Effector memory CD8-positive, alpha-beta T cell (primary cell): ENCODE data around the gene CNTNAP4.

Experiments
- ATAC-seq: fragments of 150-1000 bp; cut with Tn5 transposase; replicated peaks from 2 replicates; pipeline ENCODE4 v1.10.0; 2021; ENCODE audit warnings: mild to moderate bottlenecking, moderate library complexity
- DNase-seq, 3 experiments: peaks; one replicate each; pipeline ENCODE4 v3.0.0; 2021
- H3K27ac Mint-ChIP-seq, 2 donors: one replicate each; pipeline ENCODE4 v1.8.0; 2022; ENCODE audit warnings: mild to moderate bottlenecking in 2 of 2, mixed read lengths in 2 of 2, moderate library complexity in 2 of 2
- H3K27me3 Mint-ChIP-seq, 2 donors: one replicate each; pipeline ENCODE4 v1.8.0; 2022; ENCODE audit warnings: mixed read lengths in 2 of 2
- H3K36me3 Mint-ChIP-seq: one replicate; pipeline ENCODE4 v1.8.0; 2022; ENCODE audit warnings: mild to moderate bottlenecking, moderate library complexity, mixed read lengths; ENCODE audit not compliant: insufficient read depth
- H3K4me1 Mint-ChIP-seq, 2 donors: one replicate each; pipeline ENCODE4 v1.8.0; 2022; ENCODE audit warnings: low read depth in 2 of 2, mixed read lengths in 2 of 2
- H3K4me3 Mint-ChIP-seq, 2 donors: one replicate each; pipeline ENCODE4 v1.8.0; 2022; ENCODE audit warnings: mild to moderate bottlenecking in 2 of 2, mixed read lengths in 2 of 2, moderate library complexity in 2 of 2
- H3K9me3 Mint-ChIP-seq, 2 donors: one replicate each; pipeline ENCODE4 v1.8.0; 2022; ENCODE audit warnings: mixed read lengths in 2 of 2

The CNTNAP4 gene

DNA sequence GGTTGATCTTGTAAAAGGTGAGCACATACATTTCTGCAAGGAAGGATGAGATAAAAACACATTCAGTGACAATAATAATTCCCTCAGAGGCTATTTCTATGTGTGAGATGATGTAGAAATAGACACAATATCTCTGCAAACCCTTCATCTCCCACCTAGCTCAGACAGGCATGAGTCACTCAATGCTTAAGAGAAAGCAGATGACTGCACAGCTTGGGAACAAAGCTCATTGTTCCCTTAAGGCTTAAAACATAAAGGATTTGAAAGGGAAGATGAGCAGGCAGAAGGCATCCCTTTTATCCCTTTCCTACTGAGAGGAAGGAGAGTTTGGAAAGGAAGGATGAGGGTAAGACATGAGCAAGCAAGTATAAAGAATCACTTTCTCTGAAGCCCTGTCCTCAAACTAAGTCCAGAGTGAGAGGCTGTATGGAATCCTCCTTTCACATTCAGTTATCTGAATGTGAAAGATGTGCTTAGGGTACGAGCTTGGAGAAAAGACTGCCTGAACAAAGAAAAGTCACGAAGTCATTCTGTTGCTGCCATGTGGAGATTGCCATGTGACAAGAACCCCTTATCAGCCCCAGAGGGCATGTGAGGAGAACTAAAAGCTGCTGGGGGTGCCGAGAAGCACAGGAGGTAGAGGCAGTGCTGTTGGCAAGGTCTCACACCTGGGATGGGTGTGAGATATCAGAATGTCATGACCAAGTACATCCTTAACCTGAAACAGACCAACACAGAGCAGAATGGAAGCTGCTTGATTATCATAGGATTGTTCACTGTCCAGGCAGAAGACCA is 58.2 kb downstream of the CNTNAP4 start:
- Mint-ChIP-seq H3K4me3 (no peak overlapping the region), H3K9me3 (peaks cover 10 to 23% of the 10 kb centered on the region in 2 donors), H3K27ac (no peak overlapping the region), H3K36me3 (no peaks in the 10 kb centered on the region), H3K27me3 (no peaks in the 10 kb centered on the region), H3K4me1 (no peaks in the 10 kb centered on the region)
- ATAC-seq (no peak), DNase-seq (no peak)

DNA sequence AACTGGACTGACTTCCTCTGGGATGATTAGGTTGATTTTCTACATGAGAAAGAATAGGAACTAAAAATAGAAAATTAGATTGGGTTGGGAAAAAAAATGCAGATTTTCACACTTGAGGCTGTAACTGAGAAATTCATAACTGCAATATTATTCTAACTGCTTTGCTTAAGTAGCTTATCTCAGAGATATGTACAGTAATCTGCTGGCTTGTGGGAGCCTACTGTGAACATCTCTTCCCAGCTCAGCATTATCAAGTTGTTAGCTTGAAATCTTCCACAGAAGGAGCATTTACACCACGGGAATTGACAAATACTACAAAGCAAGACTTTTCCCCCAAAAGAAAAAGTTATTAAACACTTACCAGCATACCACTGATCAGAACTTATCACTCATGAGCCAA is 58.9 kb downstream of the CNTNAP4 start:
- DNase-seq, result no peak
- Mint-ChIP-seq H3K4me1 (no peaks in the 10 kb centered on the region), H3K9me3 (peaks cover 10 to 30% of the 10 kb centered on the region in 2 donors), H3K36me3 (no peaks in the 10 kb centered on the region), H3K27me3 (no peaks in the 10 kb centered on the region), H3K27ac (no peak overlapping the region), H3K4me3 (no peak overlapping the region)
- ATAC-seq, result no peak

DNA sequence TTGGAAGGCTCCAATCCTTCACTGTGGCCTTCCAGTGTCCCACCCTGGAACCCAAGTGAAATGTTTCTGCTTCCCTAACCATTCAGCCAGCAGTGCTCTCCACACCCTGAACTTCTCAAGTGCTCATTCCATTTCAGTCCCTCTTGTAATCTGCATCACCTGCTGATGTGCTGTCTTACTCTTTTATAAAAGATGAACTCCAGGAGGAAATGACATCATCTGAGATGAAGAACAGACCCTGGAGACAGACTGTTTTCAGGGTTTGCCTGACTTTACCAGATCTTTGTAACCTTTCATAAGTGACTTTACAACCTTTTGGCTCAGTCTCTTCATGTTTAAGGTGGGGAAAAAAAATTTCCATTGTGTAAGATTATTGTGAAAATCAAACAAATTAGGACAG is 61.3 kb downstream of the CNTNAP4 start:
- DNase-seq (no peak), ATAC-seq (no peak)
- no peak overlapping the region for H3K4me3 Mint-ChIP-seq
- H3K27me3 Mint-ChIP-seq, result no peaks in the 10 kb centered on the region
- peaks cover 13 to 35% of the 10 kb centered on the region in 2 donors for H3K9me3 Mint-ChIP-seq
- H3K4me1 Mint-ChIP-seq, result no peaks in the 10 kb centered on the region
- H3K27ac Mint-ChIP-seq, result no peak overlapping the region
- H3K36me3 Mint-ChIP-seq, result no peaks in the 10 kb centered on the region

DNA sequence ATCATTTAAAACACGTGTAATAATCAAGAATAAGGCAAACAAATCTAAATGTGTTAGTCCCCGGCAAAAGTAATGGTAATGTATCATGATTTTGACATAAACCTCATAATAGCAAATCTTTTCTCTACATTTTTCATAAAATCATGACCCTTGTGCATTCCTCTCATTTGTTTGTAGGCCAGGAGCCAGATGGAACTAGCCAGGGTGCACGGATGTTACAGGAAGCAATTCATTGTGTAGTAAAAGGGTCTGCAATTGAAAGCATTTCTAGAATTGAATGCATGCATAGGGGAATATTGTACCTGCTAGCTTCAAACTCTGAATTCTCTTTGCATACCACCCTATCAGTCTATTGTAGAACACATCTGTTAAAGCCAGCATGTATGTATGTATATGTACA is 66.6 kb downstream of the CNTNAP4 start:
- Mint-ChIP-seq H3K27me3 (no peaks in the 10 kb centered on the region), H3K4me3 (no peak overlapping the region), H3K36me3 (no peaks in the 10 kb centered on the region), H3K27ac (no peak overlapping the region), H3K4me1 (no peaks in the 10 kb centered on the region), H3K9me3 (peaks cover 3 to 16% of the 10 kb centered on the region in 2 donors)
- DNase-seq, result no peak
- ATAC-seq, result no peak

DNA sequence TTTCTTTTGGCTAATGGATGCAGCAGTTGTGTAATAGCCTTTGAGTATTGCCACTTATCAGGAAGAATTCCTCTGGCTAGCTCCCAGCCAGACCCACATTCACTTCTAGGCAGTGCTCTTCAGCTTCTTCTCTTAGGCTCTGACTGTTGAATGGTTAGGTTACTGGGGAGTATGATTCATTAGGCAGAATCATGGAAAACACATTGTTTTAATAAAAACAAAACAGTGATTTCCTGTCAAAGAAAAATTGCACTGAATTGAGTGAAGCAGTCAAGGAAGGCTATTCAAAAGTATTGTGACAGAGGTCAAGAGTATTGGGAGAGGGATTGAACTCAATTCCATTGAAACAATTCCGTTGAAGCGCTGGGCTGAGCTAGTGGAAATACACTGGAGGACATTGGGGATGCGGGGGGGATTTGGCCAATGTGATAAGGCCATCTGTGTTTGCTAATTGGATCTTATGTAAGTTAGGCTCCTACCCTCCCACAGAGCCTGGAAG is 68.0 kb downstream of the CNTNAP4 start:
- ATAC-seq (no peak), DNase-seq (no peak)
- Mint-ChIP-seq H3K4me1 (no peaks in the 10 kb centered on the region), H3K4me3 (no peak overlapping the region), H3K9me3 (peaks cover 3 to 14% of the 10 kb centered on the region in 2 donors), H3K27me3 (no peaks in the 10 kb centered on the region), H3K27ac (no peak overlapping the region), H3K36me3 (no peaks in the 10 kb centered on the region)

DNA sequence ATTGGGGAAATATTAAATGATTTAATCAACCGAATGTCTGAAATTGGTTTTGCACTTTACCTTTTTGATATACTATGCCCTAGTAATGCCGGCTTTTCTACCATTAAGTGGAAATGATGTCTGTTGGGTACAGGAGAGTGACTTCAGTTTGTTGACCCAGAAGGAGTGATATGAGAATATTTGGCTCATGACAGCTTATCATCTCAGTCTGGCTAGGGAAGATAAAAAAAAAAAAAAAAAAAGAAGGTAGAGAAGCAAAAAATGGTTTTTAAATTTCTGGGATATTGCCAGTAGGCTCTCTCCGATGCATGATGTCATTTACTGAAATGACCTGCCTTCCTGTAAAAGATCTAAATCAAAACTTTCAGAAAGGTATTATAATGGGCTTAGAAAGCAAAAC is 69.0 kb downstream of the CNTNAP4 start:
- DNase-seq (no peak), ATAC-seq (no peak)
- Mint-ChIP-seq H3K27me3 (no peaks in the 10 kb centered on the region), H3K9me3 (peaks cover 3 to 4% of the 10 kb centered on the region in 2 donors), H3K4me1 (no peaks in the 10 kb centered on the region), H3K4me3 (no peak overlapping the region), H3K27ac (no peak overlapping the region), H3K36me3 (no peaks in the 10 kb centered on the region)

DNA sequence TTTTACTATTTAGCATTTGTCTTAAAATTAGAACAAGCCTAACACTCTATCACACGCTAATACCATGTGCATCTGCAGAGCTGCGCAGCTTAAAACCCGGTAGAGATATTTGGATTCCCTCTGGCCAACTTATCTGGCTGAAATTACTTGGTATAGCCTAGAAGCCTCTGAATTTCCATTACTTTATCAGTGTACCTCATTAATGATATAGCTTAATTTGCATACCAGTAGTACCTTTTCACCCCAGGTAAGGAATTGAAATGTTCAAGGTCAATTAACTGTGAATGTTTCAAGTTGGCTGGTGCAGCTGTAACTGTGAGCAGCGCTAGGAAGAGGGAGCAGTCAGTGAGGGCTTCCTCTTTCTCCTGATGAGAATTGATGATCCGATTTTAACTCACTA is 74.2 kb downstream of the CNTNAP4 start:
- no peak for ATAC-seq
- H3K9me3 Mint-ChIP-seq, result peaks cover 0 to 4% of the 10 kb centered on the region in 2 donors
- DNase-seq, result no peak
- H3K27me3 Mint-ChIP-seq, result no peaks in the 10 kb centered on the region
- H3K27ac Mint-ChIP-seq, result no peak overlapping the region
- H3K36me3 Mint-ChIP-seq, result no peaks in the 10 kb centered on the region
- no peaks in the 10 kb centered on the region for H3K4me1 Mint-ChIP-seq
- H3K4me3 Mint-ChIP-seq, result no peak overlapping the region

DNA sequence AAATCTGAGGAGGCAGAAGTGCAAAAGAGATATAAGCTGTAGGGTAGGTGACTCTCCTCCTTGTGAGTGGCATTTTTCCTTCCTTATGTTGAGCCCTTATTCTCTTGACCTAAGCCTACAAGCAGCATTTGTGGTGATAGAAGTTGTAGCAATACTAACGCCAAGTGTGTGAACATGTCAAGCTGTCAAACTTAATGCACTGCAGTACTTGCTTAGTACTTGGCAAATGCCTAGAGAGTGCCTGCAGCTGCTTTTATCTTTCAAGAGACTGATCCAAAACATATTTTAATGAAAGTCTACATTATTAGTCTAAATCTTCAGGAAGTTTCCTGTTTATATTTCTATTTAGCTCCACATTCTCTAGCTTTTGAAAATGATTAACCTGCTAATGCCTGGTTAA is 83.2 kb downstream of the CNTNAP4 start:
- Mint-ChIP-seq H3K27ac (no peak overlapping the region), H3K4me1 (no peaks in the 10 kb centered on the region), H3K4me3 (no peak overlapping the region), H3K36me3 (no peaks in the 10 kb centered on the region), H3K27me3 (no peaks in the 10 kb centered on the region), H3K9me3 (peaks cover 7 to 11% of the 10 kb centered on the region in 2 donors)
- no peak for ATAC-seq
- no peak for DNase-seq

DNA sequence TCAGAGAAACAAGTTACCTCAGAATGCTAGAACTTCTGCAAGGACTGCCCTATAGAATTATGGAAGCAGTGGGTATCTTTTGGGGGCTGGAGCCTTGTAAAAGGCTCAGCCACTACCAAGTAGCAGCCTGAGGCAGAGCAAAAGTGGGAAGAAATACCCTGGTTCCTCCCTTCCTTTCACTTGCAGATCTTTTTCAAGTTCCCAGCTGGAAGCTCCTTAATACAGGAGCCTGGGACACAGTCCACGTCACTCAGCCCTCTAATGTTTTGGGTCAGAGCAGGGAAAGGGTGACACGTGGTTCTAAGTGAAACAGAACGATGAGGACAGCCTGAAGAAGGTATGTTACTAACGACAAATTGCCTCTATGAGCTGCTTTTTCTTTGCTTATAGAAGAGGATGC is 93.1 kb downstream of the CNTNAP4 start:
- Mint-ChIP-seq H3K4me3 (no peak overlapping the region), H3K27me3 (no peaks in the 10 kb centered on the region), H3K36me3 (no peaks in the 10 kb centered on the region), H3K4me1 (no peaks in the 10 kb centered on the region), H3K9me3 (peaks cover 2 to 6% of the 10 kb centered on the region in 2 donors), H3K27ac (no peak overlapping the region)
- DNase-seq (no peak), ATAC-seq (no peak)

DNA sequence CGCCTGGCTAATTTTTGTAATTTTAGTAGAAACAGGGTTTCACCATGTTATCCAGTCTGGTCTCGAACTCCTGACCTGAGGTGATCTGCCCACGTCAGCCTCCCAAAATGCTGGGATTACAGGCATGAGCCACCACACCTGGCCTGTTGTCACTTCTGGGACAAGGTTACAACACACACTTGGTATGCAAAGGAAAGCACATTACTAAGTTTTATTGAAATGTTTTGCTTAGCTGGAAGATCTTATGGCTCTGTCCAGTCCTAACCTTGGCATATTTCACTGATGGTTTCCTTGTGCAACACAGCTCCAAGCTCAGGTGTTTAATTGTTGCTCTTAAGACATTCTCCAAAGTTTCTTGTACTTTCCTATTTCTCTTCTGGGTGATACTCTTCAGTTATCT is 94.2 kb downstream of the CNTNAP4 start:
- Mint-ChIP-seq H3K27me3 (no peaks in the 10 kb centered on the region), H3K36me3 (no peaks in the 10 kb centered on the region), H3K4me3 (no peak overlapping the region), H3K9me3 (peaks cover 10 to 17% of the 10 kb centered on the region in 2 donors), H3K27ac (no peak overlapping the region), H3K4me1 (no peaks in the 10 kb centered on the region)
- ATAC-seq, result no peak
- no peak for DNase-seq

DNA sequence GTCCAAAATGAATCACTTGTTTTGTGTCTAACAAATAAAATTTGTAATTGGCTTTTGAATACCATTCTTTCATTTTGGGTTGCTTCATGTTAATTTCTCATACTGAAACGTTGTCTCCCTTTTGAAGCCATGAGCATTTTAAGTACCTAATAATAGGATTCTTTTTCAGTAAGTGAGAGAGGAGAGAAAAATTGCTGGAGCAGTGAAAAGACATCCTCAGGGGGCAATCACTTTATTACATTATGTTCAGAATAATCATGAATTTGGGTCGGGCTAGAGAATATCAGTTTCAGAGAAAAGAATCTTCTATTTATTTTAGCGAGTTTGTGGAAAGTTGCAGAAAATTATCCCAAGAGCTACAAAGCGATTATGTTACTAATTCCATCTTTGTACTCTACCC is 96.8 kb downstream of the CNTNAP4 start:
- Mint-ChIP-seq H3K36me3 (no peaks in the 10 kb centered on the region), H3K4me3 (no peak overlapping the region), H3K27me3 (no peaks in the 10 kb centered on the region), H3K4me1 (no peaks in the 10 kb centered on the region), H3K27ac (no peak overlapping the region), H3K9me3 (peaks cover 16 to 20% of the 10 kb centered on the region in 2 donors)
- ATAC-seq, result no peak
- DNase-seq, result no peak

DNA sequence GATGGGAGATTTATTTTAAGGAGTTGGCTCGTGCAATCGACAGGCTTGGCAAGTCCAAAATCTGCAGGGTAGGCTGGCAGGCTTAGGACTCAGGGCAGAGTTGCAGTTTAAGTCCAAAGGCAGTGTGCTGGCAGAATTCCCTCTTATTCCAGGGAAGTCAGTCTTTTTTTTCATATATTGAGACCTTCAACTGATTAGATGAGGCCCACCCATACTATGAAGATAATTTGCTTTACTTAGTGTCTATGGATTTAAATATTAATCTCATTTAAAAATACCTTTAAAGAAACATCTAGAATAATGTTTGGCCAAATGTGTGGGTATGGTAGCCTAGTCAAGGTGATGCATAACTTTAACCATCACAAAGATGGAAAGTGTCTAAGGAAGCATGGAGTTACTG is 99.8 kb downstream of the CNTNAP4 start:
- H3K9me3 Mint-ChIP-seq, result peaks cover 13 to 16% of the 10 kb centered on the region in 2 donors
- no peaks in the 10 kb centered on the region for H3K4me1 Mint-ChIP-seq
- no peaks in the 10 kb centered on the region for H3K27me3 Mint-ChIP-seq
- H3K27ac Mint-ChIP-seq, result no peak overlapping the region
- ATAC-seq (no peak), DNase-seq (no peak)
- no peaks in the 10 kb centered on the region for H3K36me3 Mint-ChIP-seq
- H3K4me3 Mint-ChIP-seq, result no peak overlapping the region

DNA sequence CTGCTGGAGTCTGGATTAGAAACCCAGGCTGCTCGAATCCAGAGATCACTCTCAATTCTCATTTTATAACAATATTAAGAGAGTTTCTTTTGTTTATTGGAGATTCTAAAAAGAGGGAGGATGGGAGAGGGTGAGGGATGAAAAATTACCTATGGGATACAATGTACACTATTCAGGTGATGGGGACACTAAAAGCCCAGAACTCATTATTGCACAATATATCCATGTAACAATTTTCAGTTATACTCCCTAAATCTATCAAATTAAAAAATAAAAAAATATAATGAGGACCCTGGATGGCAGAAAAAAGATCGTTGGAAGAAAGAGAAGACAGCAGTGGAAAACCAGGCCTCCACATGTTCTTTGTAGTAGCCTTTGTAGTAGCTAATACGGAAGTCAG is 100.8 kb downstream of the CNTNAP4 start:
- no peaks in the 10 kb centered on the region for H3K27me3 Mint-ChIP-seq
- H3K4me3 Mint-ChIP-seq, result no peak overlapping the region
- H3K27ac Mint-ChIP-seq, result no peak overlapping the region
- no peaks in the 10 kb centered on the region for H3K4me1 Mint-ChIP-seq
- no peak for ATAC-seq
- H3K9me3 Mint-ChIP-seq, result peaks cover 13 to 16% of the 10 kb centered on the region in 2 donors
- no peaks in the 10 kb centered on the region for H3K36me3 Mint-ChIP-seq
- no peak for DNase-seq

DNA sequence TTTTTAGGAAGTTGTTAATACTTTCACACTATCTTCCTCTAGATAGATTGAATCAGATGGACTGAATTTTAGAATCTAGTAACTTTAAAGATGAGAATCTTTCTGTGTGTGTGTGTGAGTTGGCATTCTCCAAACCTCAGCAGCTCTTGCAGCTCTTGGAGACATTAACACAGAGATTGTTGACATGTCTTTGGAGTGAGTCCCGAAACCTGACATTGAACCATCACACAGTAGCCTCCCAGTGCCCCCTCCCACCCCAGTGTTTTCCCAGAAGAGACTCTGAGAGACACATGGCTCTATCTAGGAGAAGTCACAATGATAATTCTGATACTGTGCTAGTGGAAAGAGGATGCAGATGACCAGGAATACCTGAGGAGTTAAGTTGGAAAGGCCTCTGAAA is 103.9 kb downstream of the CNTNAP4 start:
- Mint-ChIP-seq H3K9me3 (peaks cover 6 to 8% of the 10 kb centered on the region in 2 donors), H3K4me1 (no peaks in the 10 kb centered on the region)

More for the DNA sequence above, 103.9 kb downstream of the CNTNAP4 start:
- no peaks in the 10 kb centered on the region for H3K36me3 Mint-ChIP-seq
- ATAC-seq (no peak), DNase-seq (no peak)
- no peak overlapping the region for H3K4me3 Mint-ChIP-seq
- no peaks in the 10 kb centered on the region for H3K27me3 Mint-ChIP-seq
- H3K27ac Mint-ChIP-seq, result no peak overlapping the region
